Measurements from ENCODE around the gene PKNOX1.

DNA sequence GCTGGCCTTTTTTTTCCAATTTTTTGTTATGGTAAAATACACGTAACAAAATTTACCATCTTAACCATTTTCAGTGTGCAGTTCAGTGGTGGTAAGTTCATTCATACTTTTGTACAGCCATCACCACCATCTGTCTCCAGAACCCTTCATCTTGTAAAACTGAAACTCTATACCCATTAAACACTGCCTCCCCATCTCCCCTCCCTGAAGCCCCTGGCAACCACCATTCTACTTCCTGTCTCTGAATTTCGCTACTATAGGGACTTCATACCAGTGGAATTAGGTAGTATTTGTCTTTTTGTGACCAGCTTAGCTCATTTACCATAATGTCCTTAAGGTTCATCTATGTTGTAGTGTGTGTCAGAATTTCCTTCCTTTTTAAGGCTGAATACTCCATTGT is 8.7 kb downstream of the PKNOX1 start:
- TF ChIP-seq, protein P1, sequence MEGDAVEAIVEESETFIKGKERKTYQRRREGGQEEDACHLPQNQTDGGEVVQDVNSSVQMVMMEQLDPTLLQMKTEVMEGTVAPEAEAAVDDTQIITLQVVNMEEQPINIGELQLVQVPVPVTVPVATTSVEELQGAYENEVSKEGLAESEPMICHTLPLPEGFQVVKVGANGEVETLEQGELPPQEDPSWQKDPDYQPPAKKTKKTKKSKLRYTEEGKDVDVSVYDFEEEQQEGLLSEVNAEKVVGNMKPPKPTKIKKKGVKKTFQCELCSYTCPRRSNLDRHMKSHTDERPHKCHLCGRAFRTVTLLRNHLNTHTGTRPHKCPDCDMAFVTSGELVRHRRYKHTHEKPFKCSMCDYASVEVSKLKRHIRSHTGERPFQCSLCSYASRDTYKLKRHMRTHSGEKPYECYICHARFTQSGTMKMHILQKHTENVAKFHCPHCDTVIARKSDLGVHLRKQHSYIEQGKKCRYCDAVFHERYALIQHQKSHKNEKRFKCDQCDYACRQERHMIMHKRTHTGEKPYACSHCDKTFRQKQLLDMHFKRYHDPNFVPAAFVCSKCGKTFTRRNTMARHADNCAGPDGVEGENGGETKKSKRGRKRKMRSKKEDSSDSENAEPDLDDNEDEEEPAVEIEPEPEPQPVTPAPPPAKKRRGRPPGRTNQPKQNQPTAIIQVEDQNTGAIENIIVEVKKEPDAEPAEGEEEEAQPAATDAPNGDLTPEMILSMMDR (conservative IDR thresholded peaks at IDR 0.05 in 1 of 2, IDR thresholded peaks at IDR 0.05 in 1 of 2; ENCODE audit: extremely low read depth in 1 of 2, insufficient read depth in 1 of 2, low read depth in 1 of 2, low read length in 2 of 2) = no peak
- TF ChIP-seq EZH2 (IDR thresholded peaks at IDR 0.05; ENCODE audit: borderline replicate concordance, low read length) = no peak

Measured in mammary epithelial cell (primary cell).